ENCODE results near the gene CCDC88C.

DNA sequence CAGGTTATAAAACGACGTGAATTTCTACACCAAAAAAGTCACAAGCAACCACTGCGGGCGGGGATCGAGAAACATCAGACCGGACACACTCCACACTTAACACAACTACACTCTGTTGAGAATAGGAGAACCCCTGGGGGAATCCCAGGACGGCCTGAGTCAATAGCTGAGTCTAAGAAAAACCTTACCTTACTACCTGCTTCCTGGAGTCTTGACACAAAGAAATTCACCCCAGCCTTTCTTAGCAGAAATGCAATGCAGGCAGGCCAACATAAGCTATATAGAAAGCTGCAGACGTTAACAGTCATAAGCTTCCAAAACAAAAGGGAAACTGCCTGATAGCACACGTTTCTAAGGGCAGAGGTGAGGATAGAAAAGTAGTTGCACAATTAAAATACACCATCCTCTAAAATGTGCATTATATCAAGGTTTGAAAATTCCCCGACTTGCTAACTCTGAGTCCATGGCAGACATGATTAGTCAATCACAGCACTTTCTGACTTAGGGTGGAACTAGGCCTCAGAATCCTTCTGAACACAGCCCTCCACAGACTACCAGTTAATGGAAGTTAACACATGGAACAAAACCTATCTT, 68.0 kb downstream of the CCDC88C start:
- TF ChIP-seq, protein P1, sequence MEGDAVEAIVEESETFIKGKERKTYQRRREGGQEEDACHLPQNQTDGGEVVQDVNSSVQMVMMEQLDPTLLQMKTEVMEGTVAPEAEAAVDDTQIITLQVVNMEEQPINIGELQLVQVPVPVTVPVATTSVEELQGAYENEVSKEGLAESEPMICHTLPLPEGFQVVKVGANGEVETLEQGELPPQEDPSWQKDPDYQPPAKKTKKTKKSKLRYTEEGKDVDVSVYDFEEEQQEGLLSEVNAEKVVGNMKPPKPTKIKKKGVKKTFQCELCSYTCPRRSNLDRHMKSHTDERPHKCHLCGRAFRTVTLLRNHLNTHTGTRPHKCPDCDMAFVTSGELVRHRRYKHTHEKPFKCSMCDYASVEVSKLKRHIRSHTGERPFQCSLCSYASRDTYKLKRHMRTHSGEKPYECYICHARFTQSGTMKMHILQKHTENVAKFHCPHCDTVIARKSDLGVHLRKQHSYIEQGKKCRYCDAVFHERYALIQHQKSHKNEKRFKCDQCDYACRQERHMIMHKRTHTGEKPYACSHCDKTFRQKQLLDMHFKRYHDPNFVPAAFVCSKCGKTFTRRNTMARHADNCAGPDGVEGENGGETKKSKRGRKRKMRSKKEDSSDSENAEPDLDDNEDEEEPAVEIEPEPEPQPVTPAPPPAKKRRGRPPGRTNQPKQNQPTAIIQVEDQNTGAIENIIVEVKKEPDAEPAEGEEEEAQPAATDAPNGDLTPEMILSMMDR (IDR thresholded peaks at IDR 0.05) = no peak
- TF ChIP-seq EP300 (IDR thresholded peaks at IDR 0.05) (no peak), POLR2AphosphoS5 (IDR thresholded peaks at IDR 0.05) (no peak), POLR2A (IDR thresholded peaks at IDR 0.05) (no peak)
